Measurements from ENCODE around the gene CCDC141. TPM values are rescaled to one million over a fixed set of nuclear protein-coding genes. Genes with fewer than 3 reads are reported as not detected.
A peak's percentile ranks its signal among the peaks of the same experiment; 100 is the strongest.

The CCDC141 gene
- total RNA-seq, 6 experiments from 2014 or later: 0.03 to 0.05 TPM; not detected in 4

- no peak overlapping the region for H3K27ac Mint-ChIP-seq
- TF ChIP-seq CTCF (IDR thresholded peaks at IDR 0.05): no peak
- no peaks in the 10 kb centered on the region for H3K36me3 Mint-ChIP-seq (ENCODE audit: low read depth)
- DNase-seq: no peak
- H3K4me1 Mint-ChIP-seq (ENCODE audit: low read depth): peaks cover 2% of the 10 kb centered on the region
- H3K27me3 Mint-ChIP-seq (ENCODE audit: insufficient read depth): peaks cover 5% of the 10 kb centered on the region
- no peak overlapping the region for H3K4me3 Mint-ChIP-seq
- H3K9me3 Mint-ChIP-seq: no peaks in the 10 kb centered on the region; the same call in none of the 2 replicates
These were observed 13.5 kb downstream of the CCDC141 start for GRCh38 chr2:179036353-179036905.

GRCh38 chr2:179031731-179032408 lies 18.1 kb downstream of the CCDC141 start:
- peak; percentile 73 for DNase-seq
- Mint-ChIP-seq H3K27me3 (ENCODE audit: insufficient read depth) (peaks cover 2% of the 10 kb centered on the region), H3K9me3 (peaks cover 13% of the 10 kb centered on the region), H3K27ac (no peak overlapping the region), H3K4me1 (ENCODE audit: low read depth) (peaks cover 5% of the 10 kb centered on the region), H3K4me3 (peak overlapping the region; percentile 52), H3K36me3 (ENCODE audit: low read depth) (peaks cover 9% of the 10 kb centered on the region)
- TF ChIP-seq CTCF (IDR thresholded peaks at IDR 0.05): no peak

GRCh38 chr2:179024445-179024844 lies 25.5 kb downstream of the CCDC141 start:
- no peak overlapping the region for H3K4me3 Mint-ChIP-seq
- peaks cover 18% of the 10 kb centered on the region for H3K9me3 Mint-ChIP-seq
- DNase-seq: no peak
- H3K27ac Mint-ChIP-seq: no peak overlapping the region
- no peaks in the 10 kb centered on the region for H3K4me1 Mint-ChIP-seq (ENCODE audit: low read depth)
- H3K36me3 Mint-ChIP-seq (ENCODE audit: low read depth): peaks cover 9% of the 10 kb centered on the region
- no peak for TF ChIP-seq CTCF (IDR thresholded peaks at IDR 0.05)
- peaks cover 4% of the 10 kb centered on the region for H3K27me3 Mint-ChIP-seq (ENCODE audit: insufficient read depth)

- H3K36me3 Mint-ChIP-seq (ENCODE audit: low read depth): peaks cover 3% of the 10 kb centered on the region
- H3K9me3 Mint-ChIP-seq: peaks cover 11% of the 10 kb centered on the region
- no peak overlapping the region for H3K4me3 Mint-ChIP-seq
- H3K4me1 Mint-ChIP-seq (ENCODE audit: low read depth): no peaks in the 10 kb centered on the region
- H3K27ac Mint-ChIP-seq: no peak overlapping the region
- no peak for DNase-seq
- H3K27me3 Mint-ChIP-seq (ENCODE audit: insufficient read depth): peaks cover 4% of the 10 kb centered on the region
- no peak for TF ChIP-seq CTCF (IDR thresholded peaks at IDR 0.05)
These were observed 27.3 kb downstream of the CCDC141 start for GRCh38 chr2:179022685-179023084.

- Mint-ChIP-seq H3K4me3 (no peak overlapping the region), H3K27me3 (ENCODE audit: insufficient read depth) (peaks cover 4% of the 10 kb centered on the region), H3K27ac (no peak overlapping the region), H3K4me1 (ENCODE audit: low read depth) (no peaks in the 10 kb centered on the region), H3K9me3 (no peaks in the 10 kb centered on the region), H3K36me3 (ENCODE audit: low read depth) (no peaks in the 10 kb centered on the region)
- no peak for TF ChIP-seq CTCF (IDR thresholded peaks at IDR 0.05)
- no peak for DNase-seq
These were observed 28.7 kb downstream of the CCDC141 start for GRCh38 chr2:179021258-179021657.

All from HFFc6 (cell line).